ENCODE results near the gene MRPL21. TPM values are rescaled to one million over a fixed set of nuclear protein-coding genes. Genes with fewer than 3 reads are reported as not detected.

The MRPL21 gene
- total RNA-seq, 1 experiment from 2014 or later, result 82.3 TPM

- TF ChIP-seq, protein P1, sequence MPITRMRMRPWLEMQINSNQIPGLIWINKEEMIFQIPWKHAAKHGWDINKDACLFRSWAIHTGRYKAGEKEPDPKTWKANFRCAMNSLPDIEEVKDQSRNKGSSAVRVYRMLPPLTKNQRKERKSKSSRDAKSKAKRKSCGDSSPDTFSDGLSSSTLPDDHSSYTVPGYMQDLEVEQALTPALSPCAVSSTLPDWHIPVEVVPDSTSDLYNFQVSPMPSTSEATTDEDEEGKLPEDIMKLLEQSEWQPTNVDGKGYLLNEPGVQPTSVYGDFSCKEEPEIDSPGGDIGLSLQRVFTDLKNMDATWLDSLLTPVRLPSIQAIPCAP (CRISPR knock-in tag; IDR thresholded peaks at IDR 0.05), result no peak
Measured at GRCh38 chr11:68844801-68845200, 58.8 kb downstream of the MRPL21 start (continued).

DNA sequence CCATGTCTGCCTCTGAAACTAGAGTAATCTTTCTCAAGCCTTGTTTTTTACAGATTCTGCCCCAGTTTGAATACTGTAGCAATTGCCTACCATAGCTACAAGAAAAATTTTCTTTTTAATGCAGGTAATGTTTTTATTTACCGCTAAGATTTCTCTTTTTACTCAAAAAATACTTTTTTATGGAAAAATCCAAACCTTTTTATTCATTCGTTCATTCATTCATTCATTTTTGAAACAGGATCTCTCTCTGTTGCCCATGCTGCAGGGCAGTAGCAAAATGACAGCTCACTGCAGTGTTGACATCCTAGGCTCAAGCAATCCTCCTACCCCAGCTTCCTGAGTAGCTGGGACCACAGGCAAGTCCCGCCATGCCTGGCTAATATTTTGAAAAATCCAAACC, 59.3 kb downstream of the MRPL21 start:
- POLR2A ChIA-PET, result interaction anchor here (0.5 to 0.8 kb wide), 2 partner anchors 11 to 18 kb away, joined by 3 to 4 read pairs; no protein-coding TSS in a partner anchor
- no peak overlapping the region for H3K27ac Mint-ChIP-seq
- H3K27me3 Mint-ChIP-seq (ENCODE audit: low read depth), result peaks cover 67% of the 10 kb centered on the region
- no peak for ATAC-seq
- peaks cover 32% of the 10 kb centered on the region for H3K4me1 Mint-ChIP-seq
- no peak for DNase-seq (ENCODE audit: low spot score)
- no peaks in the 10 kb centered on the region for H3K9me3 Mint-ChIP-seq
- H3K36me3 Mint-ChIP-seq, result no peaks in the 10 kb centered on the region
- TF ChIP-seq ATF2 (CRISPR knock-in tag; IDR thresholded peaks at IDR 0.05; ENCODE audit: borderline replicate concordance, low read depth) (no peak), TEAD4 (CRISPR knock-in tag; IDR thresholded peaks at IDR 0.05) (no peak)
- TF ChIP-seq, protein P2, sequence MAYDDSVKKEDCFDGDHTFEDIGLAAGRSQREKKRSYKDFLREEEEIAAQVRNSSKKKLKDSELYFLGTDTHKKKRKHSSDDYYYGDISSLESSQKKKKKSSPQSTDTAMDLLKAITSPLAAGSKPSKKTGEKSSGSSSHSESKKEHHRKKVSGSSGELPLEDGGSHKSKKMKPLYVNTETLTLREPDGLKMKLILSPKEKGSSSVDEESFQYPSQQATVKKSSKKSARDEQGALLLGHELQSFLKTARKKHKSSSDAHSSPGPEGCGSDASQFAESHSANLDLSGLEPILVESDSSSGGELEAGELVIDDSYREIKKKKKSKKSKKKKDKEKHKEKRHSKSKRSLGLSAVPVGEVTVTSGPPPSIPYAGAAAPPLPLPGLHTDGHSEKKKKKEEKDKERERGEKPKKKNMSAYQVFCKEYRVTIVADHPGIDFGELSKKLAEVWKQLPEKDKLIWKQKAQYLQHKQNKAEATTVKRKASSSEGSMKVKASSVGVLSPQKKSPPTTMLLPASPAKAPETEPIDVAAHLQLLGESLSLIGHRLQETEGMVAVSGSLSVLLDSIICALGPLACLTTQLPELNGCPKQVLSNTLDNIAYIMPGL (CRISPR knock-in tag; IDR thresholded peaks at IDR 0.05), result no peak
- peak overlapping the region; percentile 71 for H3K4me3 Mint-ChIP-seq
- CTCF ChIA-PET, result interaction anchor here (0.9 to 3.2 kb wide), 14 partner anchors 8 to 243 kb away, joined by 3 to 21 read pairs (median 6); no protein-coding TSS in a partner anchor

GRCh38 chr11:68843703-68844312, 59.8 kb downstream of the MRPL21 start:
- POLR2A ChIA-PET, result interaction anchor here (0.5 to 0.8 kb wide), 2 partner anchors 11 to 18 kb away, joined by 3 to 4 read pairs; no protein-coding TSS in a partner anchor
- Mint-ChIP-seq H3K4me1 (peaks cover 33% of the 10 kb centered on the region), H3K9me3 (no peaks in the 10 kb centered on the region), H3K27me3 (ENCODE audit: low read depth) (peaks cover 67% of the 10 kb centered on the region), H3K4me3 (peak overlapping the region; percentile 71), H3K27ac (no peak overlapping the region), H3K36me3 (no peaks in the 10 kb centered on the region)
- peak; percentile 80 for DNase-seq (ENCODE audit: low spot score)
- CTCF ChIA-PET, result interaction anchor here (0.6 to 3.2 kb wide), 16 partner anchors 9 to 244 kb away, joined by 3 to 21 read pairs (median 6); no protein-coding TSS in a partner anchor
- peak; percentile 66 for ATAC-seq
- TF ChIP-seq, protein P3, sequence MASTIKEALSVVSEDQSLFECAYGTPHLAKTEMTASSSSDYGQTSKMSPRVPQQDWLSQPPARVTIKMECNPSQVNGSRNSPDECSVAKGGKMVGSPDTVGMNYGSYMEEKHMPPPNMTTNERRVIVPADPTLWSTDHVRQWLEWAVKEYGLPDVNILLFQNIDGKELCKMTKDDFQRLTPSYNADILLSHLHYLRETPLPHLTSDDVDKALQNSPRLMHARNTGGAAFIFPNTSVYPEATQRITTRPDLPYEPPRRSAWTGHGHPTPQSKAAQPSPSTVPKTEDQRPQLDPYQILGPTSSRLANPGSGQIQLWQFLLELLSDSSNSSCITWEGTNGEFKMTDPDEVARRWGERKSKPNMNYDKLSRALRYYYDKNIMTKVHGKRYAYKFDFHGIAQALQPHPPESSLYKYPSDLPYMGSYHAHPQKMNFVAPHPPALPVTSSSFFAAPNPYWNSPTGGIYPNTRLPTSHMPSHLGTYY (CRISPR knock-in tag; IDR thresholded peaks at IDR 0.05), result no peak
- TF ChIP-seq ESRRA (CRISPR knock-in tag; IDR thresholded peaks at IDR 0.05; ENCODE audit: borderline replicate concordance), result peak; percentile 69; the same call in 1 of the 2 replicates
- TF ChIP-seq CTCF (IDR thresholded peaks at IDR 0.05), result 0 out of 2 replicates have a peak, but pooled peaks have one; percentile 21
- TF ChIP-seq, protein P4, sequence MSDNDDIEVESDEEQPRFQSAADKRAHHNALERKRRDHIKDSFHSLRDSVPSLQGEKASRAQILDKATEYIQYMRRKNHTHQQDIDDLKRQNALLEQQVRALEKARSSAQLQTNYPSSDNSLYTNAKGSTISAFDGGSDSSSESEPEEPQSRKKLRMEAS (CRISPR knock-in tag; IDR thresholded peaks at IDR 0.05), result peak; percentile 91
- peak; percentile 23; the same call in 1 of the 2 replicates for TF ChIP-seq ZNF121 (CRISPR knock-in tag; IDR thresholded peaks at IDR 0.05)
- TF ChIP-seq ARID4B (CRISPR knock-in tag; IDR thresholded peaks at IDR 0.05; ENCODE audit: borderline replicate concordance), result peak; percentile 64; the same call in 1 of the 2 replicates
- TF ChIP-seq ZBTB21 (CRISPR knock-in tag; IDR thresholded peaks at IDR 0.05; ENCODE audit: borderline replicate concordance), result peak; percentile 82; the same call in 1 of the 2 replicates
- TF ChIP-seq SMAD3 (CRISPR knock-in tag; IDR thresholded peaks at IDR 0.05; ENCODE audit: borderline replicate concordance), result 0 out of 2 replicates have a peak, but pooled peaks have one; percentile 32
- TF ChIP-seq, protein P5, sequence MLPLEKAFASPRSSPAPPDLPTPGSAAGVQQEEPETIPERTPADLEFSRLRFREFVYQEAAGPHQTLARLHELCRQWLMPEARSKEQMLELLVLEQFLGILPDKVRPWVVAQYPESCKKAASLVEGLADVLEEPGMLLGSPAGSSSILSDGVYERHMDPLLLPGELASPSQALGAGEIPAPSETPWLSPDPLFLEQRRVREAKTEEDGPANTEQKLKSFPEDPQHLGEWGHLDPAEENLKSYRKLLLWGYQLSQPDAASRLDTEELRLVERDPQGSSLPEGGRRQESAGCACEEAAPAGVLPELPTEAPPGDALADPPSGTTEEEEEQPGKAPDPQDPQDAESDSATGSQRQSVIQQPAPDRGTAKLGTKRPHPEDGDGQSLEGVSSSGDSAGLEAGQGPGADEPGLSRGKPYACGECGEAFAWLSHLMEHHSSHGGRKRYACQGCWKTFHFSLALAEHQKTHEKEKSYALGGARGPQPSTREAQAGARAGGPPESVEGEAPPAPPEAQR (CRISPR knock-in tag; IDR thresholded peaks at IDR 0.05), result no peak
- TF ChIP-seq FOXP1 (CRISPR knock-in tag; IDR thresholded peaks at IDR 0.05; ENCODE audit: borderline replicate concordance), result peak; percentile 93; the same call in 1 of the 2 replicates
- TF ChIP-seq TEAD1 (CRISPR knock-in tag; IDR thresholded peaks at IDR 0.05), result peak; percentile 44; the same call in 1 of the 2 replicates
- peak; percentile 75; the same call in 1 of the 2 replicates for TF ChIP-seq NFE2L1 (CRISPR knock-in tag; IDR thresholded peaks at IDR 0.05)
- TF ChIP-seq CBFB (CRISPR knock-in tag; IDR thresholded peaks at IDR 0.05; ENCODE audit: low read depth), result 0 out of 2 replicates have a peak, but pooled peaks have one; percentile 61
